Neural cell (in vitro differentiated cells): ENCODE measurements around the gene CDK12.

Source experiments
- POLR2AphosphoS5 ChIP-seq: IDR thresholded peaks from 2 replicates; pipeline ENCODE4 v1.6.1; 2012
- TF ChIP-seq, protein P1 (sequence below): fragments of 450-650 bp; IDR thresholded peaks from 2 replicates; pipeline ENCODE4 v1.5.1; 2014; ENCODE audit warnings: antibody characterized with exemption, mild to moderate bottlenecking, moderate library complexity; ENCODE audit not compliant: poor library complexity, severe bottlenecking

DNA sequence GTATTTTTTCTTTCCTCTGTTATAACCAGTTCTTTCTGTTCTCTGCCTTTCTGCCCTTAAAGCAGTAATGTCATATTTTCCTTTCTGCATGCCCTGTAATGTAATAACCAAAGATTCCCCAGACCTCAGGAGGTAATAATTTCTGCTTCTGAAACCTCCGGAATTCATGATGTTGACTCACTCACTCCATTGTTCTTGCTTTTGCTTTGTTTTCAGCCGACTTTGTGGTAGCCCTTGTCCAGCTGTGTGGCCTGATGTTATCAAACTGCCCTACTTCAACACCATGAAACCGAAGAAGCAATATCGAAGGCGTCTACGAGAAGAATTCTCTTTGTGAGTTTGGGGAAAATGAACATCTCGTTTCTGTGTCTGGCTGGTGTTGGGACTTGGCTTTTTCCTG, 55.9 kb downstream of the CDK12 start:
- no peak for TF ChIP-seq POLR2AphosphoS5
- TF ChIP-seq, protein P1, sequence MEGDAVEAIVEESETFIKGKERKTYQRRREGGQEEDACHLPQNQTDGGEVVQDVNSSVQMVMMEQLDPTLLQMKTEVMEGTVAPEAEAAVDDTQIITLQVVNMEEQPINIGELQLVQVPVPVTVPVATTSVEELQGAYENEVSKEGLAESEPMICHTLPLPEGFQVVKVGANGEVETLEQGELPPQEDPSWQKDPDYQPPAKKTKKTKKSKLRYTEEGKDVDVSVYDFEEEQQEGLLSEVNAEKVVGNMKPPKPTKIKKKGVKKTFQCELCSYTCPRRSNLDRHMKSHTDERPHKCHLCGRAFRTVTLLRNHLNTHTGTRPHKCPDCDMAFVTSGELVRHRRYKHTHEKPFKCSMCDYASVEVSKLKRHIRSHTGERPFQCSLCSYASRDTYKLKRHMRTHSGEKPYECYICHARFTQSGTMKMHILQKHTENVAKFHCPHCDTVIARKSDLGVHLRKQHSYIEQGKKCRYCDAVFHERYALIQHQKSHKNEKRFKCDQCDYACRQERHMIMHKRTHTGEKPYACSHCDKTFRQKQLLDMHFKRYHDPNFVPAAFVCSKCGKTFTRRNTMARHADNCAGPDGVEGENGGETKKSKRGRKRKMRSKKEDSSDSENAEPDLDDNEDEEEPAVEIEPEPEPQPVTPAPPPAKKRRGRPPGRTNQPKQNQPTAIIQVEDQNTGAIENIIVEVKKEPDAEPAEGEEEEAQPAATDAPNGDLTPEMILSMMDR: no peak
